PFSK-1 (cell line): ENCODE measurements around the gene HLCS.

ENCODE experiments used
- FOXP2 ChIP-seq: optimal IDR thresholded peaks from 2 replicates; pipeline ENCODE3; 2011; ENCODE audit warnings: borderline replicate concordance, control low read depth, inconsistent platforms; ENCODE audit not compliant: insufficient read depth; ENCODE audit errors: extremely low read length, extremely low read depth
- POLR2AphosphoS5 ChIP-seq: IDR thresholded peaks from 2 replicates; pipeline ENCODE4 v1.6.1; 2012; ENCODE audit warnings: low read depth, mild to moderate bottlenecking, control low read depth, low read length, moderate library complexity
- SIN3A ChIP-seq: IDR thresholded peaks from 2 replicates; pipeline ENCODE4 v1.6.1; 2012; ENCODE audit warnings: mild to moderate bottlenecking, low read length, moderate library complexity, borderline replicate concordance; ENCODE audit not compliant: insufficient read depth
- TAF1 ChIP-seq: IDR thresholded peaks from 2 replicates; pipeline ENCODE4 v1.6.1; 2012; ENCODE audit warnings: low read length, control low read depth, borderline replicate concordance; ENCODE audit not compliant: insufficient read depth
- TF ChIP-seq, protein P1 (sequence below), 2 experiments: IDR thresholded peaks; 2 replicates each; pipeline versions ENCODE4 v1.6.1 to v1.8.0; 2011 to 2012; ENCODE audit warnings: low read depth in 2 of 2, low read length in 2 of 2, control low read depth in 1 of 2, inconsistent platforms in 1 of 2, mild to moderate bottlenecking in 1 of 2, moderate library complexity in 1 of 2; ENCODE audit not compliant: insufficient read depth in 1 of 2

The HLCS gene

GRCh38 chr21:37005548-37006485 lies 39.3 kb upstream of the HLCS start:
- no peak for TF ChIP-seq FOXP2
- no peak for TF ChIP-seq POLR2AphosphoS5
- TF ChIP-seq, protein P1, sequence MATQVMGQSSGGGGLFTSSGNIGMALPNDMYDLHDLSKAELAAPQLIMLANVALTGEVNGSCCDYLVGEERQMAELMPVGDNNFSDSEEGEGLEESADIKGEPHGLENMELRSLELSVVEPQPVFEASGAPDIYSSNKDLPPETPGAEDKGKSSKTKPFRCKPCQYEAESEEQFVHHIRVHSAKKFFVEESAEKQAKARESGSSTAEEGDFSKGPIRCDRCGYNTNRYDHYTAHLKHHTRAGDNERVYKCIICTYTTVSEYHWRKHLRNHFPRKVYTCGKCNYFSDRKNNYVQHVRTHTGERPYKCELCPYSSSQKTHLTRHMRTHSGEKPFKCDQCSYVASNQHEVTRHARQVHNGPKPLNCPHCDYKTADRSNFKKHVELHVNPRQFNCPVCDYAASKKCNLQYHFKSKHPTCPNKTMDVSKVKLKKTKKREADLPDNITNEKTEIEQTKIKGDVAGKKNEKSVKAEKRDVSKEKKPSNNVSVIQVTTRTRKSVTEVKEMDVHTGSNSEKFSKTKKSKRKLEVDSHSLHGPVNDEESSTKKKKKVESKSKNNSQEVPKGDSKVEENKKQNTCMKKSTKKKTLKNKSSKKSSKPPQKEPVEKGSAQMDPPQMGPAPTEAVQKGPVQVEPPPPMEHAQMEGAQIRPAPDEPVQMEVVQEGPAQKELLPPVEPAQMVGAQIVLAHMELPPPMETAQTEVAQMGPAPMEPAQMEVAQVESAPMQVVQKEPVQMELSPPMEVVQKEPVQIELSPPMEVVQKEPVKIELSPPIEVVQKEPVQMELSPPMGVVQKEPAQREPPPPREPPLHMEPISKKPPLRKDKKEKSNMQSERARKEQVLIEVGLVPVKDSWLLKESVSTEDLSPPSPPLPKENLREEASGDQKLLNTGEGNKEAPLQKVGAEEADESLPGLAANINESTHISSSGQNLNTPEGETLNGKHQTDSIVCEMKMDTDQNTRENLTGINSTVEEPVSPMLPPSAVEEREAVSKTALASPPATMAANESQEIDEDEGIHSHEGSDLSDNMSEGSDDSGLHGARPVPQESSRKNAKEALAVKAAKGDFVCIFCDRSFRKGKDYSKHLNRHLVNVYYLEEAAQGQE (IDR thresholded peaks at IDR 0.05; ENCODE audit: insufficient read depth in 1 of 2, low read depth in 2 of 2, low read length in 2 of 2), result no peak
- TF ChIP-seq TAF1, result no peak
- TF ChIP-seq SIN3A, result no peak

DNA sequence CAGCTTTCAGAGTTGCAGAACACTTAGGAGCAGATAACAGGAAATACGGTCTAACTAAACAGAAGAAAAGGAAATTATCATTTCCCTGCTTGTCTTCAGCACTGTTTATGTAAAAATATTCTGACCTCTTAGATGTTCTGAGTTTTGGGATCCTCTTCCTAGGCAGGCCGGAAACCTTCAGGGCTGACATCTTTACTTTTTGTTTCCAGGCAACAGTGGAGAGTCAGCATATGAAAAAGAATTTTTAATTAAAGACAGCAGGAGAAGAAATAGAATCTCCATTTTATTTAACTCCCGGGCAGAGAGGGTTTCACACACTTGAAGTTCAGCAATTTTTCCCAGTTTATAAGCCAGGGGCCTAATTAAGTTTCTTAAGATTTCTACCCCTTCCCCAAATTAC lies 35.0 kb upstream of the HLCS start:
- no peak for TF ChIP-seq TAF1
- TF ChIP-seq, protein P1 (IDR thresholded peaks at IDR 0.05; ENCODE audit: insufficient read depth in 1 of 2, low read depth in 2 of 2, low read length in 2 of 2), result no peak
- TF ChIP-seq POLR2AphosphoS5, result no peak
- no peak for TF ChIP-seq SIN3A
- no peak for TF ChIP-seq FOXP2

GRCh38 chr21:37000381-37000780 lies 33.9 kb upstream of the HLCS start:
- no peak for TF ChIP-seq POLR2AphosphoS5
- TF ChIP-seq SIN3A, result no peak
- no peak for TF ChIP-seq TAF1
- TF ChIP-seq FOXP2, result no peak

- no peak for TF ChIP-seq POLR2AphosphoS5
- TF ChIP-seq SIN3A, result no peak
- TF ChIP-seq, protein P1 (IDR thresholded peaks at IDR 0.05; ENCODE audit: insufficient read depth in 1 of 2, low read depth in 2 of 2, low read length in 2 of 2), result no peak
- TF ChIP-seq TAF1, result no peak
- no peak for TF ChIP-seq FOXP2
These were observed 32.8 kb upstream of the HLCS start for GRCh38 chr21:36999131-36999898.

DNA sequence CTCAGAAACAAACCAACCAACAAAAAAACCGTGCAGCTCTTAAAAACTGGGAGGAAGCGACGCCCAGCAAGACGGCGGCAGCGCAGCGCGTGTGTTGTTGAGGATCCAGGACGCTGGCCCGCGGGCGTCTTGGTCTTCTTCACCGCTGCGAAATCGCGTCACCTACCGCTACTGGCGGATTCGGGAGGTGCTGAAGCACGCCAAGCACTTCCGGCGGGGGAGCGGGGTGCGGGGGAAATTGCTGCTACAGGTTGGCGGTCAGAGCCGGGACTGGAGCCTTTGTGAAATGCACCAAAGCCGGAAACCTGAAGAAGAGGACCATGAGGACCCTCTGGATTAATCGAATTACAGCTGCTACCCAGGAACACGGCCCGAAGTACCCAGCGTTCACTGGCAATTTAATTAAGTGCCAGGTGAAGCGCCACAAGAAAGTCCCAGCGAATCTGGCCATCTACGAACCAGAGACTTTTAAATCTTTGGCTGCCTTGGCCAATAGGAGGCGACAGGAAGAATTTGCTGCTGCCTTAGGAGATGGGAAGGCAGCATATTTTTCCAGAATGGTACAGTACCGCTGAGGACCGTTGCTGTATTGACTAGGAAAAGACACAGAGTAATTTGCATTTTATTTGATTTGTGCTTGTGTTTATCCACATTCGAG lies 28.2 kb upstream of the HLCS start:
- TF ChIP-seq SIN3A, result no peak
- no peak for TF ChIP-seq FOXP2
- no peak for TF ChIP-seq POLR2AphosphoS5
- TF ChIP-seq TAF1, result no peak
- TF ChIP-seq, protein P1 (IDR thresholded peaks at IDR 0.05; ENCODE audit: insufficient read depth in 1 of 2, low read depth in 2 of 2, low read length in 2 of 2), result no peak
